ENCODE measurements around the gene MYO18B. TPM values are rescaled to one million over a fixed set of nuclear protein-coding genes. Genes with fewer than 3 reads are reported as not detected.

Gene MYO18B
- total RNA-seq, 1 experiment from 2014 or later: 0.05 TPM

DNA sequence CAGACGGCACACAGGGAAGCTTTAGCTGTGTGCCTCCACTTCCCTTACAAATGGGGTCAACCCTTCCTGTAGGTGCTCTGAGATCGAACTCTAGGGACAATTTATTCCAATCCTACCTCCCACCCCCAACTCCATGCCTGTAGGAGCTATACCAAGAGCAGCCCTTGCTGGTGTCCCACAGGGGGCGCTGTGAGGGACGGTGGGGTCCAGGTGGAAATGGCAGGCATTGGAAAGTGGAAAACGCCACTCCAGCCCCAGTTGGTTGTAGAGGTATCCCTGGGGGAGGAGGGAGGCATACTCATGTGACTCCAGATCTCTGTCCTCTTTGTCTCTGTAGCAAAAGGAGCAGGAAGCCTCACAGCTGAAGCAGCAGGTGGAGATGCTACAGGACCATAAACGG, 161.3 kb downstream of the MYO18B start:
- Histone ChIP-seq H3K36me3 (ENCODE audit: control insufficient read depth in 1 of 2, insufficient read depth in 2 of 2, low read length in 2 of 2) (no peaks in the 10 kb centered on the region), H3K4me2 (ENCODE audit: low read length) (no peak overlapping the region), H3K27ac (ENCODE audit: low read depth, low read length) (no peak overlapping the region), H3K79me2 (ENCODE audit: insufficient read depth, low read length) (no peaks in the 10 kb centered on the region), H2AFZ (ENCODE audit: low read depth, low read length, poor library complexity, severe bottlenecking) (no peak overlapping the region), H3K27me3 (ENCODE audit: insufficient read depth, low read length) (peaks cover 28% of the 10 kb centered on the region), H3K9me3 (ENCODE audit: control insufficient read depth in 1 of 2, insufficient read depth in 1 of 2, low read depth in 1 of 2, low read length in 2 of 2) (no peaks in the 10 kb centered on the region), H3K4me1 (ENCODE audit: control insufficient read depth in 1 of 2, insufficient read depth in 2 of 2, low read length in 2 of 2) (no peaks in the 10 kb centered on the region), H3K9me2 (ENCODE audit: insufficient read depth) (no peaks in the 10 kb centered on the region), H3K9ac (ENCODE audit: low read length) (no peak overlapping the region), H4K20me1 (ENCODE audit: insufficient read depth) (no peaks in the 10 kb centered on the region), H3K4me3 (replicated peaks in 1 of 2; ENCODE audit: low read depth in 1 of 2, low read length in 2 of 2) (no peak overlapping the region)
- DNase-seq (ENCODE audit: low read depth, low spot score) (peak; percentile 7), ATAC-seq (peak; percentile 69; the same call in 1 of the 2 replicates)
- intact Hi-C loops (cut with micrococcal nuclease): no loop called here
- RAD21 ChIA-PET (ENCODE audit: low non-redundant PET in 1 of 2, low total read pairs in 2 of 2, uncharacterized antibody in 2 of 2, unreplicated experiment in 2 of 2): no interaction called here
- POLR2A ChIA-PET: no interaction called here
- no TSS peak for BruUV-seq (replicated peaks)
- TF ChIP-seq, protein P1, sequence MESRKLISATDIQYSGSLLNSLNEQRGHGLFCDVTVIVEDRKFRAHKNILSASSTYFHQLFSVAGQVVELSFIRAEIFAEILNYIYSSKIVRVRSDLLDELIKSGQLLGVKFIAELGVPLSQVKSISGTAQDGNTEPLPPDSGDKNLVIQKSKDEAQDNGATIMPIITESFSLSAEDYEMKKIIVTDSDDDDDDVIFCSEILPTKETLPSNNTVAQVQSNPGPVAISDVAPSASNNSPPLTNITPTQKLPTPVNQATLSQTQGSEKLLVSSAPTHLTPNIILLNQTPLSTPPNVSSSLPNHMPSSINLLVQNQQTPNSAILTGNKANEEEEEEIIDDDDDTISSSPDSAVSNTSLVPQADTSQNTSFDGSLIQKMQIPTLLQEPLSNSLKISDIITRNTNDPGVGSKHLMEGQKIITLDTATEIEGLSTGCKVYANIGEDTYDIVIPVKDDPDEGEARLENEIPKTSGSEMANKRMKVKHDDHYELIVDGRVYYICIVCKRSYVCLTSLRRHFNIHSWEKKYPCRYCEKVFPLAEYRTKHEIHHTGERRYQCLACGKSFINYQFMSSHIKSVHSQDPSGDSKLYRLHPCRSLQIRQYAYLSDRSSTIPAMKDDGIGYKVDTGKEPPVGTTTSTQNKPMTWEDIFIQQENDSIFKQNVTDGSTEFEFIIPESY (IDR thresholded peaks at IDR 0.05; ENCODE audit: extremely low read depth, insufficient replicate concordance, low read length): no peak
- no peak for TF ChIP-seq POLR2AphosphoS5 (IDR thresholded peaks at IDR 0.05; ENCODE audit: low read depth, low read length)
- TF ChIP-seq ELF1 (IDR thresholded peaks at IDR 0.05; ENCODE audit: borderline replicate concordance, low read depth): no peak
- TF ChIP-seq SP1 (IDR thresholded peaks at IDR 0.05; ENCODE audit: low read depth): no peak
- TF ChIP-seq, protein P2, sequence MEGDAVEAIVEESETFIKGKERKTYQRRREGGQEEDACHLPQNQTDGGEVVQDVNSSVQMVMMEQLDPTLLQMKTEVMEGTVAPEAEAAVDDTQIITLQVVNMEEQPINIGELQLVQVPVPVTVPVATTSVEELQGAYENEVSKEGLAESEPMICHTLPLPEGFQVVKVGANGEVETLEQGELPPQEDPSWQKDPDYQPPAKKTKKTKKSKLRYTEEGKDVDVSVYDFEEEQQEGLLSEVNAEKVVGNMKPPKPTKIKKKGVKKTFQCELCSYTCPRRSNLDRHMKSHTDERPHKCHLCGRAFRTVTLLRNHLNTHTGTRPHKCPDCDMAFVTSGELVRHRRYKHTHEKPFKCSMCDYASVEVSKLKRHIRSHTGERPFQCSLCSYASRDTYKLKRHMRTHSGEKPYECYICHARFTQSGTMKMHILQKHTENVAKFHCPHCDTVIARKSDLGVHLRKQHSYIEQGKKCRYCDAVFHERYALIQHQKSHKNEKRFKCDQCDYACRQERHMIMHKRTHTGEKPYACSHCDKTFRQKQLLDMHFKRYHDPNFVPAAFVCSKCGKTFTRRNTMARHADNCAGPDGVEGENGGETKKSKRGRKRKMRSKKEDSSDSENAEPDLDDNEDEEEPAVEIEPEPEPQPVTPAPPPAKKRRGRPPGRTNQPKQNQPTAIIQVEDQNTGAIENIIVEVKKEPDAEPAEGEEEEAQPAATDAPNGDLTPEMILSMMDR (IDR thresholded peaks at IDR 0.05 in 2 of 3, conservative IDR thresholded peaks at IDR 0.05 in 1 of 3; ENCODE audit: borderline replicate concordance in 1 of 3, insufficient read depth in 1 of 3, low read depth in 2 of 3, low read length in 2 of 3): peak in 2 of 3 experiments; percentile 72 to 77; a peak in 4 of 6 replicates
- TF ChIP-seq CBX3 (IDR thresholded peaks at IDR 0.05; ENCODE audit: low read depth): no peak
- CTCF ChIA-PET: interaction anchor here (0.8 to 3.2 kb wide), 8 partner anchors 9 to 427 kb away, joined by 3 to 13 read pairs (median 6); no protein-coding TSS in a partner anchor
